K562 (cell line): ENCODE measurements around the gene SHE. TPM values are rescaled to one million over a fixed set of nuclear protein-coding genes. Genes with fewer than 3 reads are reported as not detected.

Experiments used
- ATAC-seq: fragments of 200-7000 bp; cut with Tn5 transposase; 3 replicates; pipeline ENCODE4 v1.9.1; 2020; ENCODE audit warnings: moderate library complexity
- BruUV-seq: library from RNA; stranded (reverse); fragments of 400-500 nt; replicated peaks from 2 replicates; lab custom pipeline; 2021; lab: Mats Ljungman, UMichigan
- CTCF ChIA-PET: fragments of 300-600 bp; formaldehyde crosslinking; extraction: SDS; loops from one replicate; lab custom pipeline; 2021; ENCODE audit warnings: low intra/inter-chr PET ratio; lab: Yijun Ruan, JAX
- POLR2A ChIA-PET: fragments of 300-600, 350-650 bp; sonication (Branson Sonifier 250); formaldehyde crosslinking; extraction: SDS; loops from one replicate; lab custom pipeline; 2021; ENCODE audit warnings: antibody characterized with exemption, inconsistent platforms; lab: Yijun Ruan, JAX
- DNase-seq, 4 experiments: peaks; one replicate each; pipeline versions ENCODE4 v3.0.0 to v3.0.0-alpha.2; 2011 to 2018; ENCODE audit warnings: low spot score in 3 of 4, mixed read lengths in 3 of 4; ENCODE audit errors: extremely low read depth in 1 of 4
- FAIRE-seq: peaks from 2 replicates; lab custom pipeline; 2011; peaks lifted over from hg19 to GRCh38; lab: Jason Lieb, UNC
- H2AFZ ChIP-seq: 2 replicates; pipeline ENCODE4 v1.6.0; 2011; ENCODE audit warnings: low read depth, low read length, control low read depth, inconsistent platforms
- H3K27ac ChIP-seq: fragments of 200-600 bp; 3 replicates; pipeline ENCODE4 v1.8.0; 2011; ENCODE audit warnings: low read depth, mild to moderate bottlenecking, control low read depth, inconsistent platforms, low read length, moderate library complexity, mixed read lengths; ENCODE audit errors: extremely low read depth
- H3K27me3 ChIP-seq, 2 experiments: fragments of 300-600 bp in 1 of 2; 2 replicates in 1 of 2; 3 replicates in 1 of 2; pipeline versions ENCODE4 v1.6.0 to v1.8.0; 2011; ENCODE audit warnings: inconsistent platforms in 2 of 2, low read length in 2 of 2, mild to moderate bottlenecking in 1 of 2, mixed read lengths in 1 of 2, moderate library complexity in 1 of 2; ENCODE audit not compliant: control insufficient read depth in 2 of 2, insufficient read depth in 2 of 2
- H3K36me3 ChIP-seq: fragments of 300-600 bp; 3 replicates; pipeline ENCODE4 v1.8.0; 2011; ENCODE audit warnings: mild to moderate bottlenecking, low read length, inconsistent platforms; ENCODE audit not compliant: control insufficient read depth, insufficient read depth
- H3K4me1 ChIP-seq, 2 experiments: fragments of 200-600 bp in 1 of 2; replicated peaks in 1 of 2; 2 replicates in 1 of 2; 3 replicates in 1 of 2; pipeline versions ENCODE4 v1.5.1 to v1.8.0; 2011; ENCODE audit warnings: inconsistent platforms in 2 of 2, low read length in 2 of 2, mild to moderate bottlenecking in 1 of 2, mixed read lengths in 1 of 2, moderate library complexity in 1 of 2; ENCODE audit not compliant: control insufficient read depth in 2 of 2, insufficient read depth in 2 of 2
- H3K4me2 ChIP-seq: 2 replicates; pipeline ENCODE4 v1.6.1; 2011; ENCODE audit warnings: low read length, control low read depth, inconsistent platforms, mixed read lengths; ENCODE audit not compliant: insufficient read depth
- H3K4me3 ChIP-seq: fragments of 200-600 bp; sonication (generic), shearing (Covaris generic); 2 replicates; pipeline ENCODE4 v1.5.1; 2016; ENCODE audit warnings: control low read depth, inconsistent platforms
- H3K79me2 ChIP-seq: fragments of 200-600 bp; 3 replicates; pipeline ENCODE4 v1.8.0; 2011; ENCODE audit warnings: low read length, inconsistent platforms; ENCODE audit not compliant: control insufficient read depth, insufficient read depth
- H3K9ac ChIP-seq, 2 experiments: 2 replicates each; pipeline versions ENCODE4 v1.6.0 to v1.6.1; 2011; ENCODE audit warnings: low read depth in 2 of 2, low read length in 2 of 2, control low read depth in 1 of 2, inconsistent platforms in 1 of 2, mild to moderate bottlenecking in 1 of 2, mixed read lengths in 1 of 2; ENCODE audit not compliant: insufficient read depth in 1 of 2
- H3K9me1 ChIP-seq: one replicate; pipeline ENCODE4 v1.6.0; 2011; ENCODE audit warnings: inconsistent platforms, mild to moderate bottlenecking, low read length, moderate library complexity; ENCODE audit not compliant: control insufficient read depth, insufficient read depth
- H3K9me3 ChIP-seq: replicated peaks from 2 replicates; pipeline ENCODE4 v1.5.1; 2011; ENCODE audit warnings: low read depth, low read length, inconsistent platforms; ENCODE audit not compliant: control insufficient read depth, insufficient read depth
- H4K20me1 ChIP-seq: replicated peaks from 2 replicates; pipeline ENCODE4 v1.6.1; 2011; ENCODE audit warnings: low read length, inconsistent platforms, mixed read lengths; ENCODE audit not compliant: control insufficient read depth, insufficient read depth
- CEBPB ChIP-seq: fragments of 450-650 bp; IDR thresholded peaks from 2 replicates; pipeline ENCODE4 v1.6.1; 2016; ENCODE audit warnings: missing genetic modification characterization, missing compliant biosample characterization
- CEBPG ChIP-seq, 3 experiments: fragments of 200-800 bp in 1 of 3; sonication (Bioruptor generic) in 1 of 3; sonication (generic) in 1 of 3; formaldehyde crosslinking in 1 of 3; IDR thresholded peaks in 2 of 3; conservative IDR thresholded peaks in 1 of 3; 2 replicates each; pipeline versions ENCODE4 v1.6.1 to v1.8.0; 2016 to 2022; ENCODE audit warnings: missing compliant biosample characterization in 2 of 3, missing genetic modification characterization in 2 of 3, mild to moderate bottlenecking in 1 of 3, missing genetic modification reagents in 1 of 3
- CHD2 ChIP-seq: IDR thresholded peaks from 2 replicates; pipeline ENCODE4 v1.6.1; 2011; ENCODE audit warnings: low read depth, low read length
- ZNF282 ChIP-seq: sonication (generic); formaldehyde crosslinking; IDR thresholded peaks from 2 replicates; pipeline ENCODE4 v1.8.1; 2023; ENCODE audit warnings: missing genetic modification reagents
- WGBS: fragments of 100-300 bp; shearing (Covaris generic); methylation state at CpG from one replicate; pipeline ENCODE4 v1.1.6; 2016; ENCODE audit warnings: low coverage, mixed read lengths; ENCODE audit not compliant: insufficient coverage; ENCODE audit errors: missing lambda C conversion rate; 5-methylcytosine and 5-hydroxymethylcytosine counted together
- in situ Hi-C: fragments of 300-500 bp; cut with MboI; formaldehyde crosslinking; loops from 4 replicates; pipeline ENCODE4 v1.15.0; 2018; ENCODE audit warnings: inconsistent platforms, mixed read lengths
- intact Hi-C: fragments of 100-400 bp; cut with micrococcal nuclease; formaldehyde crosslinking; loops from 2 replicates; pipeline ENCODE4 v1.14.2; 2022
- polyA plus RNA-seq, 8 experiments: library from polyadenylated mRNA; depleted of rRNA in 4 of 8; stranded (reverse) in 5 of 8; unstranded in 3 of 8; fragments of >200 nt; fragmentation: Nextera tagmentation in 2 of 8; fragmentation: Illumina TruSeq in 1 of 8; extraction: Ambion mirVana in 2 of 8; extraction: Trizol in 1 of 8; gene quantifications; 2 replicates each; pipeline versions ENCODE4 v1.2.1 to v1.2.3, GENCODE V29; 2011 to 2014; ENCODE audit warnings: inconsistent platforms in 1 of 8, missing spikeins in 1 of 8
- total RNA-seq, 7 experiments: library from RNA; depleted of rRNA in 6 of 7; stranded (reverse); fragments of >200 nt in 6 of 7; fragmentation: Illumina TruSeq in 2 of 7; extraction: Trizol in 2 of 7; gene quantifications; 2 replicates each; pipeline versions ENCODE4 v1.2.1 to v1.2.3, GENCODE V29; 2011 to 2021; ENCODE audit warnings: low replicate concordance in 1 of 7

SHE gene
- total and polyA plus RNA-seq, 9 of the 15 experiments (the other 6 are each of a cell fraction or from before 2014, with no cell fraction given) = 0.01 to 0.05 TPM; not detected in 7

- no peak for TF ChIP-seq CHD2
These were observed 53.8 kb downstream of the SHE start (continued) for GRCh38 chr1:154448331-154448811.

GRCh38 chr1:154446789-154447188, 55.4 kb downstream of the SHE start:
- 19% methylated on average over 6 of the region's 6 CpGs for WGBS
- H3K4me3 ChIP-seq = no peak overlapping the region
- in situ Hi-C loops = no loop called here
- TF ChIP-seq CEBPB (0 out of 2 replicates have a peak, but pooled peaks have one; percentile 11), ZNF282 (CRISPR knock-in tag) (no peak), CEBPG (CRISPR knock-in tag; IDR thresholded peaks at IDR 0.05) (no peak), CEBPG (tag; conservative IDR thresholded peaks at IDR 0.05 in 1 of 2, IDR thresholded peaks at IDR 0.05 in 1 of 2) (peak in 1 of 2 experiments; percentile 33; a peak in 1 of 4 replicates)
- TF ChIP-seq, all 486 proteins: peak for 2
- FAIRE-seq (no peak), DNase-seq (no peak), ATAC-seq (no peak)
- Histone ChIP-seq H3K4me1 (peaks cover 5 to 7% of the 10 kb centered on the region in 2 experiments; a peak in 4 of 5 replicates), H2AFZ (no peak overlapping the region), H3K27ac (no peak overlapping the region), H3K4me2 (no peak overlapping the region), H4K20me1 (0 out of 2 replicates have a peak, but pooled peaks cover 3% of the 10 kb centered on the region), H3K36me3 (no peaks in the 10 kb centered on the region), H3K9me1 (no peaks in the 10 kb centered on the region), H3K9me3 (no peaks in the 10 kb centered on the region), H3K79me2 (no peaks in the 10 kb centered on the region), H3K27me3 (peaks cover 22 to 56% of the 10 kb centered on the region in 2 experiments), H3K9ac (no peak overlapping the region)
- ChIA-PET POLR2A (interaction anchor here (1.2 kb wide), 1 partner anchor 17 kb away, joined by 3 read pairs; no protein-coding TSS in a partner anchor), CTCF (no interaction called here)
- intact Hi-C loops = no loop called here
- no TSS peak for BruUV-seq
